Measurements from ENCODE around the gene TSPAN2. TPM values are rescaled to one million over a fixed set of nuclear protein-coding genes. Genes with fewer than 3 reads are reported as not detected.

The TSPAN2 gene
- total and polyA plus RNA-seq, 2 donors (not counting 3 experiments of a cell fraction or from before 2014, with no cell fraction given): 1.5 to 5.0 TPM

- Histone ChIP-seq H3K4me1 (ENCODE audit: control insufficient read depth, extremely low read depth, insufficient read depth, low read length) (peaks cover 6% of the 10 kb centered on the region), H3K4me3 (replicated peaks in 1 of 3; ENCODE audit: insufficient read depth in 1 of 3, low read depth in 1 of 3, low read length in 3 of 3) (no peak overlapping the region), H3K9me1 (replicated peaks; ENCODE audit: control insufficient read depth, extremely low read depth, insufficient read depth, low read length) (no peaks in the 10 kb centered on the region), H3K9me3 (replicated peaks; ENCODE audit: control insufficient read depth, insufficient read depth, low read length) (no peaks in the 10 kb centered on the region), H3K79me2 (ENCODE audit: control insufficient read depth, insufficient read depth, low read length) (no peaks in the 10 kb centered on the region), H2AFZ (ENCODE audit: low read depth, low read length) (no peak overlapping the region), H3K9ac (replicated peaks; ENCODE audit: extremely low read depth, insufficient read depth, low read length) (no peak overlapping the region), H3K36me3 (ENCODE audit: control insufficient read depth in 2 of 2, extremely low read depth in 1 of 2, insufficient read depth in 2 of 2, low read length in 2 of 2) (no peaks in the 10 kb centered on the region), H3K27me3 (ENCODE audit: control insufficient read depth in 2 of 2, insufficient read depth in 2 of 2, low read length in 2 of 2) (no peaks in the 10 kb centered on the region), H3K27ac (ENCODE audit: insufficient read depth, low read depth, low read length) (no peak overlapping the region), H4K20me1 (replicated peaks; ENCODE audit: control insufficient read depth, extremely low read depth, insufficient read depth, low read length) (no peaks in the 10 kb centered on the region), H3K4me2 (ENCODE audit: insufficient read depth, low read length) (no peak overlapping the region)
- ChIA-PET CTCF (interaction anchor here (1.0 to 2.0 kb wide), 5 partner anchors 9 to 539 kb away, joined by 3 to 6 read pairs (median 3); no protein-coding TSS in a partner anchor), POLR2A (no interaction called here)
- FAIRE-seq (no peak), DNase-seq (ENCODE audit: low read depth, low spot score) (no peak)
- intact Hi-C loops (cut with micrococcal nuclease): no loop called here
- no peak for TF ChIP-seq EZH2 (IDR thresholded peaks at IDR 0.05; ENCODE audit: borderline replicate concordance, low read depth, low read length, severe bottlenecking)
- TF ChIP-seq, protein P1, sequence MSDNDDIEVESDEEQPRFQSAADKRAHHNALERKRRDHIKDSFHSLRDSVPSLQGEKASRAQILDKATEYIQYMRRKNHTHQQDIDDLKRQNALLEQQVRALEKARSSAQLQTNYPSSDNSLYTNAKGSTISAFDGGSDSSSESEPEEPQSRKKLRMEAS (IDR thresholded peaks at IDR 0.05; ENCODE audit: insufficient read depth, insufficient read length): no peak
- no peak for TF ChIP-seq POLR2A (IDR thresholded peaks at IDR 0.05; ENCODE audit: low read depth, low read length)
- no peak for TF ChIP-seq CTCF (IDR thresholded peaks at IDR 0.05; ENCODE audit: extremely low read depth in 1 of 2, insufficient read depth in 1 of 2, low read depth in 1 of 2, low read length in 2 of 2)
- no peak for TF ChIP-seq JUN (IDR thresholded peaks at IDR 0.05; ENCODE audit: borderline replicate concordance, insufficient read depth, insufficient read length, low read depth)
- no TSS peak for BruUV-seq (replicated peaks)
- dilution Hi-C loops (cut with MboI; ENCODE audit: extremely low pct_ligation_motif_present, low sequenced_read_pairs): no loop called here
These were observed 32.9 kb downstream of the TSPAN2 start for GRCh38 chr1:115056395-115056798.

Measured in endothelial cell of umbilical vein (primary cell).